ENCODE results near the gene CD300LF. TPM values are rescaled to one million over a fixed set of nuclear protein-coding genes. Genes with fewer than 3 reads are reported as not detected.

Gene CD300LF
- total and polyA plus RNA-seq, 2 experiments from 2014 or later = not detected

- Mint-ChIP-seq H3K4me3 (no peak overlapping the region), H3K36me3 (ENCODE audit: low read depth) (no peaks in the 10 kb centered on the region), H3K4me1 (peaks cover 2% of the 10 kb centered on the region; the same call in 1 of the 3 replicates), H3K9me3 (no peaks in the 10 kb centered on the region), H3K27ac (no peak overlapping the region), H3K27me3 (ENCODE audit: insufficient read depth, low read depth, poor library complexity) (peaks cover 8% of the 10 kb centered on the region)
- no peak overlapping the region for H3K27ac ChIP-seq (ENCODE audit: low read depth)
- H3K4me2 ChIP-seq = no peak overlapping the region
- DNase-seq (ENCODE audit: low spot score) (no peak), ATAC-seq (no peak)
- no peaks in the 10 kb centered on the region for H4K20me1 ChIP-seq (replicated peaks; ENCODE audit: insufficient read depth)
- no peaks in the 10 kb centered on the region for H3K79me2 ChIP-seq (replicated peaks; ENCODE audit: insufficient read depth)
- no peak overlapping the region for H2AFZ ChIP-seq
- H3K27me3 ChIP-seq (ENCODE audit: insufficient read depth) = no peaks in the 10 kb centered on the region
- TF ChIP-seq EZH2phosphoT487 (IDR thresholded peaks at IDR 0.05; ENCODE audit: unreplicated experiment) (no peak), NANOG (IDR thresholded peaks at IDR 0.05; ENCODE audit: borderline replicate concordance) (no peak), CREB1 (CRISPR knock-in tag; IDR thresholded peaks at IDR 0.05; ENCODE audit: low read depth) (no peak)
- H3K4me1 ChIP-seq (ENCODE audit: insufficient read depth) = no peaks in the 10 kb centered on the region
- no peak overlapping the region for H3K4me3 ChIP-seq
- 0 out of 2 replicates have a peak, but pooled peaks cover 7% of the 10 kb centered on the region for H3K9me2 ChIP-seq (ENCODE audit: insufficient read depth)
- H3F3A ChIP-seq (replicated peaks; ENCODE audit: low read depth) = no peaks in the 10 kb centered on the region
- no peaks in the 10 kb centered on the region for H3K36me3 ChIP-seq (ENCODE audit: insufficient read depth)
Observed at GRCh38 chr17:74711058-74711824, 1.5 kb downstream of the CD300LF start.

- Histone ChIP-seq H2AFZ (no peak overlapping the region), H3K36me3 (ENCODE audit: insufficient read depth) (no peaks in the 10 kb centered on the region), H3F3A (replicated peaks; ENCODE audit: low read depth) (no peaks in the 10 kb centered on the region), H3K79me2 (replicated peaks; ENCODE audit: insufficient read depth) (no peaks in the 10 kb centered on the region), H3K27ac (ENCODE audit: low read depth) (no peak overlapping the region), H4K20me1 (replicated peaks; ENCODE audit: insufficient read depth) (no peaks in the 10 kb centered on the region), H3K4me3 (no peak overlapping the region), H3K9me2 (ENCODE audit: insufficient read depth) (0 out of 2 replicates have a peak, but pooled peaks cover 7% of the 10 kb centered on the region), H3K4me1 (ENCODE audit: insufficient read depth) (no peaks in the 10 kb centered on the region), H3K27me3 (ENCODE audit: insufficient read depth) (no peaks in the 10 kb centered on the region), H3K4me2 (no peak overlapping the region)
- no peaks in the 10 kb centered on the region for H3K36me3 Mint-ChIP-seq (ENCODE audit: low read depth)
- peaks cover 7% of the 10 kb centered on the region for H3K27me3 Mint-ChIP-seq (ENCODE audit: insufficient read depth, low read depth, poor library complexity)
- ATAC-seq (no peak), DNase-seq (ENCODE audit: low spot score) (no peak)
- no peaks in the 10 kb centered on the region for H3K4me1 Mint-ChIP-seq
- no peaks in the 10 kb centered on the region for H3K9me3 Mint-ChIP-seq
- H3K4me3 Mint-ChIP-seq = no peak overlapping the region
- H3K27ac Mint-ChIP-seq = no peak overlapping the region
- TF ChIP-seq REST (IDR thresholded peaks at IDR 0.05; ENCODE audit: unreplicated experiment) = no peak
- no peak for TF ChIP-seq ETS1 (IDR thresholded peaks at IDR 0.05)
- TF ChIP-seq ZNF462 (CRISPR knock-in tag; IDR thresholded peaks at IDR 0.05) = no peak
- no peak for TF ChIP-seq ZNF331 (CRISPR knock-in tag; IDR thresholded peaks at IDR 0.05; ENCODE audit: low read depth)
- no peak for TF ChIP-seq CTCF (conservative IDR thresholded peaks at IDR 0.05; ENCODE audit: low read depth in 2 of 2)
- no peak for TF ChIP-seq NANOG (IDR thresholded peaks at IDR 0.05; ENCODE audit: borderline replicate concordance)
Observed at GRCh38 chr17:74704544-74704943, 8.2 kb downstream of the CD300LF start.

Data from GM23338 (cell line).